Measurements from ENCODE around the gene CDK2AP2.

Gene CDK2AP2

DNA sequence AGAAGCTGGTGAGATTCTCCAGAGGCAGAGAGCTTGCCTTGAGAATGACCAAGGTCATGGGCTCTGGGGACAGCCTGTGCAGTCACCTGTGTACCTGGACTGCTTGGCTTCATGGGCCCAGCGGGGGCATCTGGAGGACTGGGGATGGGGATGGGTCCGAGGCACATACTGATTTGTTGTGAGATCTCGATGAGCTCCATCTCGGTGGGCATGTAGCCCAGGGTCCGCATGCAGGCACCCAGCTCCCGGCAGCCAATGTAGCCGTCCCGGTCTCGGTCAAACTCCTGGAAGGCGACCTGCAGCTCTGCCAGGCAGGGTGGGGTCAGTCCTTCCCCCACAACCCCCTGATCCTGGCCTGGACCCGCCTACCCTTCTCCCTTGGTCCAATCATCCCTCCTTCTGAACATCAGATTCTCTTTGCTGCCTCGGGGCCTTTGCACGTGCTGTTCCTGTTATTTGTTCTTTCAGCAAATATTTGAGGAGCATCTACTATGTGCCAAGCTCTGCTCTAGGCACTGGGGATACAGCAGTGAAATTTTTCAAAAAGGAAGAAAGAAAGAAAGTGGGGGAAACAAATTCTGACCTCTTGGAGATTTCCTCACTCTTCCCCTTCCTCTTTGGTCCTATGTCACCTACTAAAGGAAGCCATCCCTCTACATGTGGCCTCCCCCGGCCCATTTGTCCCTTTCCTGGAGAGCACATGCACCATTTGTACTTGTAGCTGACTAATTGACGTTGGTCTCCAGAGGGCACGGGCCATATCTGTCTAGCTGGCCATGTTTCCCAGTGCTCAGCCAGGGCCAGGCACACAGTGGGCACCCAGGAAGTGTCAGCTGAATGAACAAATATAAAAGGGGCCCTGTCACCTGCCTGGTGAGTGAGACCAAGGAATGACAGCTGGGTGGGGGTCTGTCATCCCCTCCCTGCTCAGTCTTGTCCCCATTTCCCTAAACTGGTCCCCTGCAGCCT, 13.2 kb upstream of the CDK2AP2 start:
- no peaks in the 10 kb centered on the region for H3F3A ChIP-seq (ENCODE audit: control insufficient read depth, insufficient read depth)
- no peaks in the 10 kb centered on the region for H3K4me1 ChIP-seq (ENCODE audit: control insufficient read depth, low read length)
- H3K27me3 ChIP-seq (ENCODE audit: control insufficient read depth, low read length) = peaks cover 3% of the 10 kb centered on the region; the same call in 1 of the 2 replicates
- no peaks in the 10 kb centered on the region for H3K9me3 ChIP-seq (ENCODE audit: control insufficient read depth, insufficient read depth, low read length)
- no peak overlapping the region for H3K4me2 ChIP-seq (ENCODE audit: low read length)
- no peaks in the 10 kb centered on the region for H3K9me2 ChIP-seq (replicated peaks; ENCODE audit: control insufficient read depth, low read length)
- H3K36me3 ChIP-seq (ENCODE audit: control insufficient read depth, low read length) = no peaks in the 10 kb centered on the region
- no peak for TF ChIP-seq EZH2phosphoT487 (IDR thresholded peaks at IDR 0.05; ENCODE audit: borderline replicate concordance, low read length)
- TF ChIP-seq, protein P1, sequence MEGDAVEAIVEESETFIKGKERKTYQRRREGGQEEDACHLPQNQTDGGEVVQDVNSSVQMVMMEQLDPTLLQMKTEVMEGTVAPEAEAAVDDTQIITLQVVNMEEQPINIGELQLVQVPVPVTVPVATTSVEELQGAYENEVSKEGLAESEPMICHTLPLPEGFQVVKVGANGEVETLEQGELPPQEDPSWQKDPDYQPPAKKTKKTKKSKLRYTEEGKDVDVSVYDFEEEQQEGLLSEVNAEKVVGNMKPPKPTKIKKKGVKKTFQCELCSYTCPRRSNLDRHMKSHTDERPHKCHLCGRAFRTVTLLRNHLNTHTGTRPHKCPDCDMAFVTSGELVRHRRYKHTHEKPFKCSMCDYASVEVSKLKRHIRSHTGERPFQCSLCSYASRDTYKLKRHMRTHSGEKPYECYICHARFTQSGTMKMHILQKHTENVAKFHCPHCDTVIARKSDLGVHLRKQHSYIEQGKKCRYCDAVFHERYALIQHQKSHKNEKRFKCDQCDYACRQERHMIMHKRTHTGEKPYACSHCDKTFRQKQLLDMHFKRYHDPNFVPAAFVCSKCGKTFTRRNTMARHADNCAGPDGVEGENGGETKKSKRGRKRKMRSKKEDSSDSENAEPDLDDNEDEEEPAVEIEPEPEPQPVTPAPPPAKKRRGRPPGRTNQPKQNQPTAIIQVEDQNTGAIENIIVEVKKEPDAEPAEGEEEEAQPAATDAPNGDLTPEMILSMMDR (IDR thresholded peaks at IDR 0.05; ENCODE audit: low read depth, low read length, poor library complexity, severe bottlenecking) = no peak
- no peaks in the 10 kb centered on the region for H3K79me2 ChIP-seq (ENCODE audit: control insufficient read depth, low read length)
- no peaks in the 10 kb centered on the region for H4K20me1 ChIP-seq (ENCODE audit: control insufficient read depth, insufficient read depth, low read depth, low read length)
- no peak overlapping the region for H3K4me3 ChIP-seq (ENCODE audit: low read length)
- H3K27ac ChIP-seq (ENCODE audit: low read depth, low read length) = no peak overlapping the region

- Histone ChIP-seq H3K4me2 (ENCODE audit: low read length) (no peak overlapping the region), H3K79me2 (ENCODE audit: control insufficient read depth, low read length) (no peaks in the 10 kb centered on the region), H3K36me3 (ENCODE audit: control insufficient read depth, low read length) (no peaks in the 10 kb centered on the region), H3K9me2 (replicated peaks; ENCODE audit: control insufficient read depth, low read length) (no peaks in the 10 kb centered on the region), H3K27ac (ENCODE audit: low read depth, low read length) (no peak overlapping the region), H3F3A (ENCODE audit: control insufficient read depth, insufficient read depth) (no peaks in the 10 kb centered on the region), H3K4me3 (ENCODE audit: low read length) (no peak overlapping the region), H3K27me3 (ENCODE audit: control insufficient read depth, low read length) (peaks cover 7% of the 10 kb centered on the region; the same call in 1 of the 2 replicates), H3K9me3 (ENCODE audit: control insufficient read depth, insufficient read depth, low read length) (no peaks in the 10 kb centered on the region), H4K20me1 (ENCODE audit: control insufficient read depth, insufficient read depth, low read depth, low read length) (no peaks in the 10 kb centered on the region), H3K4me1 (ENCODE audit: control insufficient read depth, low read length) (no peaks in the 10 kb centered on the region)
- TF ChIP-seq EZH2phosphoT487 (IDR thresholded peaks at IDR 0.05; ENCODE audit: borderline replicate concordance, low read length) = no peak
- TF ChIP-seq, protein P1 (IDR thresholded peaks at IDR 0.05; ENCODE audit: low read depth, low read length, poor library complexity, severe bottlenecking) = no peak
These were observed 11.8 kb upstream of the CDK2AP2 start for GRCh38 chr11:67519726-67520125.

DNA sequence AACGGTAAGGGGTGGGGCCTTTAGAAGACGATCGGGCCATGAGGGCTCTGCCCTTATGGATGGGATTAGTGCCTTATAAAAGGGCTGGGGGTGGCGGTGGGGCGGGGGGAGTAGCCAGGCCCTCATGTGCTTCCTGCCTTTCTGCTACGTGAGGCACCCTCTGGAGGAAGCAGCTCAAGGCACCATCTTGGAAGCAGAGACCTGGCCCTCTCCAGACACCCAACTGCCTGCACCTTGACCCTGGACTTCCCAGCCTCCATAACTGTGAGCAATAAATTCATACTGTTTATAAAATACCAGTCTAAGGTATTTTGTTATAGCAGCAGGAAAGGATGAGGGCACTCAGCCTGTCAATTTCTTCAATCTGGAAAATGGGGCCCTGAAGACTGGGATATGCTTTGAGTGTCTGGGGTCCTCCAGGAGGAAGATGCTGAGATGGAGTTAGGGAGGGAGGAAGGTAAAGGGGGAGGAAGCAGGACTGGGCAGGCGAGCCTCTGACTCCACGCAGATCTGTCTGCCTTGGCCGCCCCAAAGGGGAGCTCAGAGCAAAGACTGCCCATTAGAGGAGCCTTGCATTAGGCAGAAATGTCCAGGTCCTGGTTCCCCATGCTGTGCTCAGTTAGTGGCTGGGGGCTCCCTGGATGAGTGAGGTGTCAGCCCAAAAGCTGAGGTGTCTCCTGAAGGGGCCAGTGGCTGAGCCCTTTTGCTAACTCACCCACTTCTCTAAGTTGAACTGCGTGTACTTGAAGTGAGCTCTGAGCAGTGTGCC, 10.0 kb upstream of the CDK2AP2 start:
- no peak overlapping the region for H3K4me2 ChIP-seq (ENCODE audit: low read length)
- H4K20me1 ChIP-seq (ENCODE audit: control insufficient read depth, insufficient read depth, low read depth, low read length) = no peaks in the 10 kb centered on the region
- no peaks in the 10 kb centered on the region for H3K79me2 ChIP-seq (ENCODE audit: control insufficient read depth, low read length)
- H3K27ac ChIP-seq (ENCODE audit: low read depth, low read length) = no peak overlapping the region
- no peak overlapping the region for H3K4me3 ChIP-seq (ENCODE audit: low read length)
- H3K27me3 ChIP-seq (ENCODE audit: control insufficient read depth, low read length) = peaks cover 17% of the 10 kb centered on the region
- no peaks in the 10 kb centered on the region for H3F3A ChIP-seq (ENCODE audit: control insufficient read depth, insufficient read depth)
- no peaks in the 10 kb centered on the region for H3K4me1 ChIP-seq (ENCODE audit: control insufficient read depth, low read length)
- no peaks in the 10 kb centered on the region for H3K36me3 ChIP-seq (ENCODE audit: control insufficient read depth, low read length)
- H3K9me3 ChIP-seq (ENCODE audit: control insufficient read depth, insufficient read depth, low read length) = no peaks in the 10 kb centered on the region
- H3K9me2 ChIP-seq (replicated peaks; ENCODE audit: control insufficient read depth, low read length) = no peaks in the 10 kb centered on the region
- TF ChIP-seq EZH2phosphoT487 (IDR thresholded peaks at IDR 0.05; ENCODE audit: borderline replicate concordance, low read length) = no peak
- TF ChIP-seq, protein P1 (IDR thresholded peaks at IDR 0.05; ENCODE audit: low read depth, low read length, poor library complexity, severe bottlenecking) = no peak
